ENCODE measurements around the gene C1QTNF6. TPM values are rescaled to one million over a fixed set of nuclear protein-coding genes. Genes with fewer than 3 reads are reported as not detected.

The C1QTNF6 gene
- total RNA-seq, 1 experiment from 2014 or later: 15.2 TPM

- no peak for TF ChIP-seq REST (IDR thresholded peaks at IDR 0.05; ENCODE audit: low read depth)
Observed at GRCh38 chr22:37214731-37215030, 26.6 kb upstream of the C1QTNF6 start (continued).

- Histone ChIP-seq H3K27ac (ENCODE audit: low read depth, low read length) (no peak overlapping the region), H2AFZ (ENCODE audit: low read depth, low read length, poor library complexity, severe bottlenecking) (no peak overlapping the region), H3K79me2 (ENCODE audit: insufficient read depth, low read length) (no peaks in the 10 kb centered on the region), H3K9ac (ENCODE audit: low read length) (no peak overlapping the region), H3K4me2 (ENCODE audit: low read length) (no peak overlapping the region), H3K4me1 (ENCODE audit: control insufficient read depth in 1 of 2, insufficient read depth in 2 of 2, low read length in 2 of 2) (no peaks in the 10 kb centered on the region), H3K4me3 (replicated peaks in 1 of 2; ENCODE audit: low read depth in 1 of 2, low read length in 2 of 2) (no peak overlapping the region), H4K20me1 (ENCODE audit: insufficient read depth) (no peaks in the 10 kb centered on the region), H3K36me3 (ENCODE audit: control insufficient read depth in 1 of 2, insufficient read depth in 2 of 2, low read length in 2 of 2) (no peaks in the 10 kb centered on the region), H3K9me2 (ENCODE audit: insufficient read depth) (no peaks in the 10 kb centered on the region), H3K9me3 (ENCODE audit: control insufficient read depth in 1 of 2, insufficient read depth in 1 of 2, low read depth in 1 of 2, low read length in 2 of 2) (no peaks in the 10 kb centered on the region), H3K27me3 (ENCODE audit: insufficient read depth, low read length) (no peaks in the 10 kb centered on the region)
- DNase-seq (ENCODE audit: low read depth, low spot score): no peak
- intact Hi-C loops (cut with micrococcal nuclease): no loop called here
- no peak for ATAC-seq
- ChIA-PET CTCF (no interaction called here), RAD21 (ENCODE audit: low non-redundant PET in 1 of 2, low total read pairs in 2 of 2, uncharacterized antibody in 2 of 2, unreplicated experiment in 2 of 2) (no interaction called here), POLR2A (no interaction called here)
- no TSS peak for BruUV-seq (replicated peaks)
- no peak for TF ChIP-seq CBX3 (IDR thresholded peaks at IDR 0.05; ENCODE audit: low read depth)
- TF ChIP-seq POLR2A (IDR thresholded peaks at IDR 0.05; ENCODE audit: borderline replicate concordance, extremely low read depth, insufficient read depth, insufficient read length): no peak
- no peak for TF ChIP-seq JUND (IDR thresholded peaks at IDR 0.05)
Observed at GRCh38 chr22:37213941-37214730, 26.1 kb upstream of the C1QTNF6 start.

Measured in HCT116 (cell line).